ENCODE data around the gene PLCG2.
A peak's percentile ranks its signal among the peaks of the same experiment; 100 is the strongest.
"Not testable (repeated sequence)": the region's sequence is repeated elsewhere in the genome, so short reads cannot be mapped to it uniquely, and the experiment has no call there.

PLCG2 gene

GRCh38 chr16:82008957-82009592 is 230.0 kb downstream of the PLCG2 start:
- Histone ChIP-seq H3F3A (ENCODE audit: insufficient read depth) (no peaks in the 10 kb centered on the region), H2AFZ (ENCODE audit: low read depth, low read length, severe bottlenecking) (no peak overlapping the region), H4K20me1 (ENCODE audit: low read depth, low read length) (no peaks in the 10 kb centered on the region), H3K36me3 (ENCODE audit: low read length) (no peaks in the 10 kb centered on the region), H3K9me2 (replicated peaks; ENCODE audit: insufficient read depth, low read length) (no peaks in the 10 kb centered on the region), H3K9me3 (ENCODE audit: insufficient read depth, low read length) (peaks cover 29% of the 10 kb centered on the region; the same call in 1 of the 2 replicates), H3K79me2 (ENCODE audit: insufficient read depth, low read length) (no peaks in the 10 kb centered on the region), H3K27me3 (ENCODE audit: low read length) (no peaks in the 10 kb centered on the region), H3K4me3 (ENCODE audit: insufficient read depth, low read length, poor library complexity, severe bottlenecking) (no peak overlapping the region), H3K27ac (ENCODE audit: low read depth, low read length) (no peak overlapping the region), H3K9ac (ENCODE audit: low read length) (no peak overlapping the region), H3K4me2 (ENCODE audit: low read depth, low read length, poor library complexity, severe bottlenecking) (no peak overlapping the region)
- TF ChIP-seq CTCF (IDR thresholded peaks at IDR 0.05; ENCODE audit: insufficient read depth, low read length, poor library complexity, severe bottlenecking) (no peak), EZH2phosphoT487 (conservative IDR thresholded peaks at IDR 0.05; ENCODE audit: low read length) (no peak)

GRCh38 chr16:82009789-82010188 is 230.7 kb downstream of the PLCG2 start:
- not testable (repeated sequence) for H2AFZ ChIP-seq (ENCODE audit: low read depth, low read length, severe bottlenecking); H3K36me3 ChIP-seq (ENCODE audit: low read length); H3K79me2 ChIP-seq (ENCODE audit: insufficient read depth, low read length); H4K20me1 ChIP-seq (ENCODE audit: low read depth, low read length); H3K9me2 ChIP-seq (replicated peaks; ENCODE audit: insufficient read depth, low read length); H3K4me2 ChIP-seq (ENCODE audit: low read depth, low read length, poor library complexity, severe bottlenecking); H3K4me3 ChIP-seq (ENCODE audit: insufficient read depth, low read length, poor library complexity, severe bottlenecking); H3K27ac ChIP-seq (ENCODE audit: low read depth, low read length); H3F3A ChIP-seq (ENCODE audit: insufficient read depth); H3K27me3 ChIP-seq (ENCODE audit: low read length); H3K9ac ChIP-seq (ENCODE audit: low read length)
- peaks cover 29% of the 10 kb centered on the region; the same call in 1 of the 2 replicates for H3K9me3 ChIP-seq (ENCODE audit: insufficient read depth, low read length)

- no peaks in the 10 kb centered on the region for H3F3A ChIP-seq (ENCODE audit: insufficient read depth)
- peaks cover 29% of the 10 kb centered on the region; the same call in 1 of the 2 replicates for H3K9me3 ChIP-seq (ENCODE audit: insufficient read depth, low read length)
- peak overlapping the region; percentile 39 for H3K9ac ChIP-seq (ENCODE audit: low read length)
- no peaks in the 10 kb centered on the region for H3K27me3 ChIP-seq (ENCODE audit: low read length)
- TF ChIP-seq CTCF (IDR thresholded peaks at IDR 0.05; ENCODE audit: insufficient read depth, low read length, poor library complexity, severe bottlenecking) (no peak), EZH2phosphoT487 (conservative IDR thresholded peaks at IDR 0.05; ENCODE audit: low read length) (no peak)
- peak overlapping the region; percentile 46 for H3K4me3 ChIP-seq (ENCODE audit: insufficient read depth, low read length, poor library complexity, severe bottlenecking)
- H2AFZ ChIP-seq (ENCODE audit: low read depth, low read length, severe bottlenecking), result peak overlapping the region; percentile 16
- peak overlapping the region; percentile 53 for H3K4me2 ChIP-seq (ENCODE audit: low read depth, low read length, poor library complexity, severe bottlenecking)
- H3K79me2 ChIP-seq (ENCODE audit: insufficient read depth, low read length), result no peaks in the 10 kb centered on the region
- no peaks in the 10 kb centered on the region for H4K20me1 ChIP-seq (ENCODE audit: low read depth, low read length)
- no peaks in the 10 kb centered on the region for H3K9me2 ChIP-seq (replicated peaks; ENCODE audit: insufficient read depth, low read length)
- H3K27ac ChIP-seq (ENCODE audit: low read depth, low read length), result no peak overlapping the region
- no peaks in the 10 kb centered on the region for H3K36me3 ChIP-seq (ENCODE audit: low read length)
Observed at GRCh38 chr16:82010649-82011048, 231.6 kb downstream of the PLCG2 start.

GRCh38 chr16:82011199-82011641 is 232.1 kb downstream of the PLCG2 start, which contains the start of gene SDR42E1:
Gene SDR42E1 (minus strand): TSS chr16:82011470. CDS start chr16:82000858, 10,612 bp downstream.
- no peaks in the 10 kb centered on the region for H3K79me2 ChIP-seq (ENCODE audit: insufficient read depth, low read length)
- no peak within 1 kb of the TSS for H3K27ac ChIP-seq (ENCODE audit: low read depth, low read length)
- peak within 1 kb of the TSS; percentile 46 for H3K4me3 ChIP-seq (ENCODE audit: insufficient read depth, low read length, poor library complexity, severe bottlenecking)
- H4K20me1 ChIP-seq (ENCODE audit: low read depth, low read length), result no peaks in the 10 kb centered on the region
- peak within 1 kb of the TSS; percentile 16 for H2AFZ ChIP-seq (ENCODE audit: low read depth, low read length, severe bottlenecking)
- peak within 1 kb of the TSS; percentile 53 for H3K4me2 ChIP-seq (ENCODE audit: low read depth, low read length, poor library complexity, severe bottlenecking)
- no peaks in the 10 kb centered on the region for H3K36me3 ChIP-seq (ENCODE audit: low read length)
- TF ChIP-seq EZH2phosphoT487 (conservative IDR thresholded peaks at IDR 0.05; ENCODE audit: low read length), result no peak
- no peaks in the 10 kb centered on the region for H3F3A ChIP-seq (ENCODE audit: insufficient read depth)
- H3K9ac ChIP-seq (ENCODE audit: low read length), result peak within 1 kb of the TSS; percentile 39
- no peaks in the 10 kb centered on the region for H3K27me3 ChIP-seq (ENCODE audit: low read length)
- peaks cover 29% of the 10 kb centered on the region; the same call in 1 of the 2 replicates for H3K9me3 ChIP-seq (ENCODE audit: insufficient read depth, low read length)
- 0 out of 2 replicates have a peak, but pooled peaks cover 3% of the 10 kb centered on the region for H3K9me2 ChIP-seq (replicated peaks; ENCODE audit: insufficient read depth, low read length)
